Spleen (tissue), 11 donors: Measurements from ENCODE around the gene CD164L2. TPM values are rescaled to one million over a fixed set of nuclear protein-coding genes. Genes with fewer than 3 reads are reported as not detected.
A peak's percentile ranks its signal among the peaks of the same experiment; 100 is the strongest.

Source experiments
- DNase-seq: peaks from one replicate; pipeline ENCODE4 v3.0.0-alpha.2; 2020
- H3K27ac ChIP-seq, 8 donors: fragments of 200-600 bp; sonication (generic) in 7 of 8; 1 replicate in 4 of 8; 2 replicates in 4 of 8; pipeline versions ENCODE4 v1.5.0 to v1.8.0; 2016 to 2021; ENCODE audit warnings: inconsistent platforms in 4 of 8, mild to moderate bottlenecking in 4 of 8, moderate library complexity in 1 of 8
- H3K27me3 ChIP-seq, 7 donors: fragments of 200-600 bp; sonication (generic) in 6 of 7; replicated peaks in 1 of 7; 1 replicate in 4 of 7; 2 replicates in 3 of 7; pipeline versions ENCODE4 v1.5.0 to v1.8.0; 2016 to 2021; ENCODE audit warnings: inconsistent platforms in 3 of 7, mild to moderate bottlenecking in 1 of 7
- H3K36me3 ChIP-seq, 6 donors: fragments of 200-600 bp; sonication (generic) in 5 of 6; 1 replicate in 4 of 6; 2 replicates in 2 of 6; pipeline versions ENCODE4 v1.5.0 to v1.8.0; 2016 to 2021; ENCODE audit warnings: inconsistent platforms in 2 of 6
- H3K4me1 ChIP-seq, 6 donors: fragments of 200-600 bp; sonication (generic) in 5 of 6; 1 replicate in 3 of 6; 2 replicates in 3 of 6; pipeline versions ENCODE4 v1.5.0 to v1.8.0; 2016 to 2021; ENCODE audit warnings: inconsistent platforms in 3 of 6
- H3K4me3 ChIP-seq, 8 donors: fragments of 200-600 bp; sonication (generic) in 7 of 8; 1 replicate in 4 of 8; 2 replicates in 4 of 8; pipeline versions ENCODE4 v1.5.0 to v1.8.0; 2016 to 2021; ENCODE audit warnings: inconsistent platforms in 4 of 8, mild to moderate bottlenecking in 4 of 8, moderate library complexity in 2 of 8
- H3K9me3 ChIP-seq, 8 donors: fragments of 200-600 bp; sonication (generic) in 7 of 8; 1 replicate in 4 of 8; 2 replicates in 4 of 8; pipeline versions ENCODE4 v1.5.0 to v1.8.0; 2016 to 2021; ENCODE audit warnings: inconsistent platforms in 4 of 8
- CTCF ChIP-seq, 11 experiments: fragments of 200-600 bp in 7 of 11; fragments of 450-650 bp in 4 of 11; sonication (generic) in 4 of 11; IDR thresholded peaks in 8 of 11; conservative IDR thresholded peaks in 3 of 11; 1 replicate in 7 of 11; 2 replicates in 4 of 11; pipeline versions ENCODE4 v1.4.0 to v1.8.0; 2016 to 2021; ENCODE audit warnings: antibody characterized with exemption in 11 of 11, inconsistent platforms in 4 of 11, mild to moderate bottlenecking in 1 of 11
- POLR2A ChIP-seq, 3 donors: fragments of 450-650 bp; IDR thresholded peaks; one replicate each; pipeline ENCODE4 v1.5.1; 2017; ENCODE audit warnings: antibody characterized with exemption in 3 of 3, mild to moderate bottlenecking in 1 of 3
- POLR2AphosphoS5 ChIP-seq, 3 donors: sonication (generic); formaldehyde crosslinking; IDR thresholded peaks; one replicate each; pipeline ENCODE4 v1.5.1; 2017; ENCODE audit warnings: antibody characterized with exemption in 3 of 3
- WGBS, 5 donors: extraction: QIAGEN DNeasy Blood & Tissue Kit in 3 of 5; methylation state at CpG; one replicate each; pipeline versions ENCODE4 v1.1.5 to v1.1.7; 2013 to 2018; 5-methylcytosine and 5-hydroxymethylcytosine counted together
- intact Hi-C: fragments of 100-400 bp; cut with DNase I; formaldehyde crosslinking; loops from one replicate; pipeline ENCODE4 v1.15.0; 2023; ENCODE audit warnings: low total_unique reads
- polyA plus RNA-seq, 3 donors: library from polyadenylated mRNA; stranded (reverse); fragments of 200-250 nt; gene quantifications; one replicate each; pipeline ENCODE4 v1.2.1, GENCODE V29; 2013
- total RNA-seq, 7 donors: library from RNA; depleted of rRNA in 3 of 7; stranded (reverse); fragments of >200 nt in 3 of 7; fragmentation: NEBNext Ultra II Directional in 4 of 7; extraction: Animal tissue kit (Norgen Biotek cat#: 25700) in 4 of 7; gene quantifications; one replicate each; pipeline versions ENCODE4 v1.1.0 to v1.2.1, GENCODE V29; 2016 to 2021
- donor health status: healthy with polysubstance abuse.
- donor health status: DM: no; HTN: no; CAD: no; lungs with moderate emphysema.
- donor health status: DM: no; HTN: no; CAD: no.
- donor health status: Bipolar disorder and iron deficiency.
- donor health status: healthy.
- donor health status: DM: no; HTN: no; CAD: no.
- donor health status: DM: yes; HTN: yes; CAD: no.

CD164L2 gene
- total and polyA plus RNA-seq, 10 donors, result 0.06 TPM; not detected in 9

- no peak for DNase-seq
- 83 to 89% (median 85%) methylated on average over 4 of the region's 4 CpGs for WGBS, 5 donors
- Histone ChIP-seq H3K4me3 (no peak overlapping the region), H3K4me1 (peaks cover 32 to 100% (median 80%) of the 10 kb centered on the region in 6 donors), H3K36me3 (peaks cover 0 to 76% (median 22%) of the 10 kb centered on the region in 6 donors), H3K27me3 (no peaks in the 10 kb centered on the region), H3K9me3 (no peaks in the 10 kb centered on the region), H3K27ac (peak overlapping the region in 3 of 8 donors; percentile 37 to 89 (median 53))
- TF ChIP-seq CTCF (IDR thresholded peaks at IDR 0.05 in 8 of 11, conservative IDR thresholded peaks at IDR 0.05 in 3 of 11) (no peak), POLR2A (IDR thresholded peaks at IDR 0.05) (no peak), POLR2AphosphoS5 (IDR thresholded peaks at IDR 0.05) (no peak)
- intact Hi-C loops, result loop anchor here (10.0 kb wide), 1 partner anchor 51 kb away; no protein-coding TSS in a partner anchor
Measured at GRCh38 chr1:27423709-27424108, 40.6 kb upstream of the CD164L2 start.

- Histone ChIP-seq H3K9me3 (no peaks in the 10 kb centered on the region), H3K27ac (peak overlapping the region in 7 of 8 donors; percentile 29 to 75 (median 54)), H3K4me3 (no peak overlapping the region), H3K27me3 (no peaks in the 10 kb centered on the region), H3K4me1 (peaks cover 25 to 79% (median 66%) of the 10 kb centered on the region in 6 donors), H3K36me3 (peaks cover 5 to 76% (median 52%) of the 10 kb centered on the region in 6 donors)
- DNase-seq, result no peak
- intact Hi-C loops, result loop anchor here (5.0 kb wide), 1 partner anchor 189 kb away; no protein-coding TSS in a partner anchor
- 50 to 72% (median 62%) methylated on average over 14 of the region's 14 CpGs for WGBS, 5 donors
- TF ChIP-seq CTCF (IDR thresholded peaks at IDR 0.05 in 8 of 11, conservative IDR thresholded peaks at IDR 0.05 in 3 of 11) (no peak), POLR2AphosphoS5 (IDR thresholded peaks at IDR 0.05) (peak in 2 of 3 donors; percentile 41 to 51), POLR2A (IDR thresholded peaks at IDR 0.05) (no peak)
Measured at GRCh38 chr1:27418326-27419185, 35.4 kb upstream of the CD164L2 start.

- no peaks in the 10 kb centered on the region for H3K27me3 ChIP-seq
- no peak for DNase-seq
- 89 to 94% (median 92%) methylated on average over 3 of the region's 3 CpGs for WGBS, 5 donors
- no peak overlapping the region for H3K4me3 ChIP-seq
- TF ChIP-seq POLR2AphosphoS5 (IDR thresholded peaks at IDR 0.05), result no peak
- no peak for TF ChIP-seq CTCF (IDR thresholded peaks at IDR 0.05 in 8 of 11, conservative IDR thresholded peaks at IDR 0.05 in 3 of 11)
- no peak for TF ChIP-seq POLR2A (IDR thresholded peaks at IDR 0.05)
- intact Hi-C loops, result loop anchor here (5.0 kb wide), 1 partner anchor 190 kb away; no protein-coding TSS in a partner anchor
- peaks cover 25 to 71% (median 61%) of the 10 kb centered on the region in 6 donors for H3K4me1 ChIP-seq
- peaks cover 5 to 82% (median 61%) of the 10 kb centered on the region in 6 donors for H3K36me3 ChIP-seq
- H3K27ac ChIP-seq, result peak overlapping the region in 7 of 8 donors; percentile 29 to 75 (median 54)
- H3K9me3 ChIP-seq, result no peaks in the 10 kb centered on the region
Measured at GRCh38 chr1:27417713-27418112, 34.6 kb upstream of the CD164L2 start.
